Hippocampal formation (tissue), 2 donors: ENCODE results near the gene EPHB1.

ENCODE experiments used
- DNase-seq, 2 donors: peaks; one replicate each; lab custom pipeline; 2025; lab: John Stamatoyannopoulos, UW

EPHB1 gene

GRCh38 chr3:134880431-134880830, 85.4 kb downstream of the EPHB1 start:
- DNase-seq: no peak

- DNase-seq: no peak
Observed at GRCh38 chr3:134881305-134881704, 86.2 kb downstream of the EPHB1 start.

- DNase-seq: no peak
Observed at GRCh38 chr3:134883697-134884385, 88.8 kb downstream of the EPHB1 start.

GRCh38 chr3:134885877-134886621, 91.0 kb downstream of the EPHB1 start:
- DNase-seq: no peak

- DNase-seq: no peak
Observed at GRCh38 chr3:134886991-134887390, 91.9 kb downstream of the EPHB1 start.

GRCh38 chr3:134887536-134887935, 92.5 kb downstream of the EPHB1 start:
- DNase-seq: no peak

- no peak for DNase-seq
Observed at GRCh38 chr3:134892326-134892725, 97.3 kb downstream of the EPHB1 start.

GRCh38 chr3:134892761-134893160, 97.7 kb downstream of the EPHB1 start:
- no peak for DNase-seq

GRCh38 chr3:134894533-134894932, 99.5 kb downstream of the EPHB1 start:
- no peak for DNase-seq

GRCh38 chr3:134895181-134895580, 100.1 kb downstream of the EPHB1 start:
- no peak for DNase-seq

GRCh38 chr3:134896141-134896540, 101.1 kb downstream of the EPHB1 start:
- DNase-seq: no peak

GRCh38 chr3:134896696-134897095, 101.6 kb downstream of the EPHB1 start:
- no peak for DNase-seq

- no peak for DNase-seq
Observed at GRCh38 chr3:134897391-134898141, 102.5 kb downstream of the EPHB1 start.

- DNase-seq: no peak
Observed at GRCh38 chr3:134898181-134898754, 103.2 kb downstream of the EPHB1 start.

- no peak for DNase-seq
Observed at GRCh38 chr3:134899786-134900185, 104.7 kb downstream of the EPHB1 start.

- no peak for DNase-seq
Observed at GRCh38 chr3:134900482-134900881, 105.4 kb downstream of the EPHB1 start.

GRCh38 chr3:134901461-134901860, 106.4 kb downstream of the EPHB1 start:
- DNase-seq: no peak

GRCh38 chr3:134903837-134904236, 108.8 kb downstream of the EPHB1 start:
- no peak for DNase-seq

GRCh38 chr3:134904241-134904771, 109.2 kb downstream of the EPHB1 start:
- DNase-seq: no peak

GRCh38 chr3:134904776-134905646, 110.0 kb downstream of the EPHB1 start:
- DNase-seq: peak; percentile 22 to 37

- no peak for DNase-seq
Observed at GRCh38 chr3:134905647-134905935, 110.5 kb downstream of the EPHB1 start.
